HepG2 (cell line): ENCODE results near the gene CTDNEP1. TPM values are rescaled to one million over a fixed set of nuclear protein-coding genes. Genes with fewer than 3 reads are reported as not detected.

ENCODE experiments used
- CEBPB ChIP-seq: IDR thresholded peaks from 2 replicates; pipeline ENCODE4 v1.6.1; 2011; ENCODE audit warnings: low read depth, low read length, improper control_type of control experiment, borderline replicate concordance
- FOXA1 ChIP-seq, 2 experiments: fragments of 450-650 bp in 1 of 2; sonication (generic) in 1 of 2; formaldehyde crosslinking in 1 of 2; IDR thresholded peaks; 2 replicates each; pipeline versions ENCODE4 v1.4.0 to v1.6.1; 2016 to 2020; ENCODE audit warnings: missing genetic modification reagents in 1 of 2
- FOXK2 ChIP-seq: fragments of 450-650 bp; IDR thresholded peaks from 2 replicates; pipeline ENCODE4 v1.6.1; 2016
- MTF1 ChIP-seq: sonication (generic); formaldehyde crosslinking; IDR thresholded peaks from 2 replicates; pipeline ENCODE4 v1.5.0; 2020; ENCODE audit warnings: missing genetic modification reagents
- RAD21 ChIP-seq: fragments of 450-650 bp; formaldehyde crosslinking; IDR thresholded peaks from 2 replicates; pipeline ENCODE4 v1.5.0; 2020; ENCODE audit warnings: mild to moderate bottlenecking
- RFXAP ChIP-seq: sonication (generic); formaldehyde crosslinking; IDR thresholded peaks from 2 replicates; pipeline ENCODE4 v1.4.0; 2020; ENCODE audit warnings: missing genetic modification reagents, borderline replicate concordance
- SKI ChIP-seq: fragments of 450-650 bp; IDR thresholded peaks from one replicate; pipeline ENCODE4 v1.6.1; 2018; ENCODE audit warnings: mild to moderate bottlenecking; ENCODE audit not compliant: partially characterized antibody
- SNAPC2 ChIP-seq: sonication (generic); formaldehyde crosslinking; IDR thresholded peaks from 2 replicates; pipeline ENCODE4 v1.8.1; 2022; ENCODE audit warnings: mild to moderate bottlenecking, missing genetic modification reagents
- WIZ ChIP-seq: sonication (generic); formaldehyde crosslinking; IDR thresholded peaks from 2 replicates; pipeline ENCODE4 v1.5.1; 2020; ENCODE audit warnings: mild to moderate bottlenecking, missing genetic modification reagents
- ZBTB7B ChIP-seq: sonication (generic); formaldehyde crosslinking; IDR thresholded peaks from 2 replicates; pipeline ENCODE4 v1.4.0; 2020; ENCODE audit warnings: missing genetic modification reagents
- ZNF670 ChIP-seq: sonication (generic); formaldehyde crosslinking; IDR thresholded peaks from 2 replicates; pipeline ENCODE4 v1.8.0; 2022; ENCODE audit warnings: mild to moderate bottlenecking, missing genetic modification reagents, borderline replicate concordance
- polyA plus RNA-seq, 8 experiments: library from polyadenylated mRNA; depleted of rRNA in 3 of 8; stranded (reverse) in 7 of 8; unstranded in 1 of 8; fragments of >200 nt; fragmentation: Illumina TruSeq in 4 of 8; extraction: Trizol in 4 of 8; gene quantifications; 2 replicates each; pipeline versions ENCODE4 v1.2.1 to v1.2.3, GENCODE V29; 2011 to 2016; ENCODE audit warnings: low read depth in 4 of 8, missing spikeins in 1 of 8, mixed read lengths in 1 of 8; ENCODE audit not compliant: insufficient read depth in 1 of 8
- total RNA-seq, 5 experiments: library from RNA; depleted of rRNA; stranded (reverse); fragments of >200 nt; fragmentation: Illumina TruSeq; extraction: Trizol; gene quantifications; 2 replicates each; pipeline ENCODE4 v1.2.3, GENCODE V29; 2016; ENCODE audit warnings: low read depth in 1 of 5
- TF ChIP-seq, protein P1 (sequence below): IDR thresholded peaks from 2 replicates; pipeline ENCODE4 v1.6.1; 2016; ENCODE audit warnings: low read depth, missing genetic modification reagents, missing compliant biosample characterization
- TF ChIP-seq, protein P2 (sequence below): sonication (generic); formaldehyde crosslinking; IDR thresholded peaks from 2 replicates; pipeline ENCODE4 v1.4.0; 2020; ENCODE audit warnings: missing genetic modification reagents
- TF ChIP-seq, protein P3 (sequence below): fragments of 450-650 bp; IDR thresholded peaks from 2 replicates; pipeline ENCODE4 v1.6.1; 2016
- TF ChIP-seq, protein P4 (sequence below): sonication (generic); formaldehyde crosslinking; IDR thresholded peaks from 2 replicates; pipeline ENCODE4 v1.4.0; 2020; ENCODE audit warnings: mild to moderate bottlenecking, missing genetic modification reagents
- TF ChIP-seq, protein P5 (sequence below): sonication (generic); formaldehyde crosslinking; IDR thresholded peaks from 2 replicates; pipeline ENCODE4 v1.4.0; 2020; ENCODE audit warnings: missing genetic modification reagents
- TF ChIP-seq, protein P6 (sequence below): sonication (generic); formaldehyde crosslinking; IDR thresholded peaks from 2 replicates; pipeline ENCODE4 v1.4.0; 2020; ENCODE audit warnings: missing genetic modification reagents

The CTDNEP1 gene
- total and polyA plus RNA-seq, 2 of the 13 experiments (the other 11 are each of a cell fraction or from before 2014, with no cell fraction given), result 19.8 to 118 TPM

DNA sequence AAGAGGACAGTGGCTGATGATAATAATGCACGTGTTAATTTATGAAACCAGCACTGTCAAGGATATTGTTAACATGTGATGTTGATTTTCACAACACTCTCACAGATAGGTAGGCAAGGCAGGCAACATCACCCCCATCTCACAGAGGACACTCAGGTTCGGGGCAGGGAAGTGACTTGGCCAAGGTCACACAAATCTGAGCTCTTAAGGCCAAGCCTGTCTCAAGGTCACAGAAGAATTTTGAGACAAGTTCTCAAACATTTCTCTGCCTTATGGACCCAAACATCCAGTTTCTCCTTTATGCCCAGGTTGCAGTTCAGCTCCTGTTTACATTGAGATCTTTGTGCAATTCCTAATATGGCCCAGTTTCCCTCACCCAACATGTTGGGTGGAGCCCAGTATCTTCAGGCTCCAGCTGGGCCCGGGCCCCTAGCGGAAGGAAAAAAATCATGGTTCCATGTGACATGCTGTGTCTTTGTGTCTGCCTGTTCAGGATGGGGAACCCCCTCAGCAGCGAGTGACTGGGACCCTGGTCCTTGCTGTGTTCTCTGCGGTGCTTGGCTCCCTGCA is 31.3 kb upstream of the CTDNEP1 start (continued):
- TF ChIP-seq, protein P1, sequence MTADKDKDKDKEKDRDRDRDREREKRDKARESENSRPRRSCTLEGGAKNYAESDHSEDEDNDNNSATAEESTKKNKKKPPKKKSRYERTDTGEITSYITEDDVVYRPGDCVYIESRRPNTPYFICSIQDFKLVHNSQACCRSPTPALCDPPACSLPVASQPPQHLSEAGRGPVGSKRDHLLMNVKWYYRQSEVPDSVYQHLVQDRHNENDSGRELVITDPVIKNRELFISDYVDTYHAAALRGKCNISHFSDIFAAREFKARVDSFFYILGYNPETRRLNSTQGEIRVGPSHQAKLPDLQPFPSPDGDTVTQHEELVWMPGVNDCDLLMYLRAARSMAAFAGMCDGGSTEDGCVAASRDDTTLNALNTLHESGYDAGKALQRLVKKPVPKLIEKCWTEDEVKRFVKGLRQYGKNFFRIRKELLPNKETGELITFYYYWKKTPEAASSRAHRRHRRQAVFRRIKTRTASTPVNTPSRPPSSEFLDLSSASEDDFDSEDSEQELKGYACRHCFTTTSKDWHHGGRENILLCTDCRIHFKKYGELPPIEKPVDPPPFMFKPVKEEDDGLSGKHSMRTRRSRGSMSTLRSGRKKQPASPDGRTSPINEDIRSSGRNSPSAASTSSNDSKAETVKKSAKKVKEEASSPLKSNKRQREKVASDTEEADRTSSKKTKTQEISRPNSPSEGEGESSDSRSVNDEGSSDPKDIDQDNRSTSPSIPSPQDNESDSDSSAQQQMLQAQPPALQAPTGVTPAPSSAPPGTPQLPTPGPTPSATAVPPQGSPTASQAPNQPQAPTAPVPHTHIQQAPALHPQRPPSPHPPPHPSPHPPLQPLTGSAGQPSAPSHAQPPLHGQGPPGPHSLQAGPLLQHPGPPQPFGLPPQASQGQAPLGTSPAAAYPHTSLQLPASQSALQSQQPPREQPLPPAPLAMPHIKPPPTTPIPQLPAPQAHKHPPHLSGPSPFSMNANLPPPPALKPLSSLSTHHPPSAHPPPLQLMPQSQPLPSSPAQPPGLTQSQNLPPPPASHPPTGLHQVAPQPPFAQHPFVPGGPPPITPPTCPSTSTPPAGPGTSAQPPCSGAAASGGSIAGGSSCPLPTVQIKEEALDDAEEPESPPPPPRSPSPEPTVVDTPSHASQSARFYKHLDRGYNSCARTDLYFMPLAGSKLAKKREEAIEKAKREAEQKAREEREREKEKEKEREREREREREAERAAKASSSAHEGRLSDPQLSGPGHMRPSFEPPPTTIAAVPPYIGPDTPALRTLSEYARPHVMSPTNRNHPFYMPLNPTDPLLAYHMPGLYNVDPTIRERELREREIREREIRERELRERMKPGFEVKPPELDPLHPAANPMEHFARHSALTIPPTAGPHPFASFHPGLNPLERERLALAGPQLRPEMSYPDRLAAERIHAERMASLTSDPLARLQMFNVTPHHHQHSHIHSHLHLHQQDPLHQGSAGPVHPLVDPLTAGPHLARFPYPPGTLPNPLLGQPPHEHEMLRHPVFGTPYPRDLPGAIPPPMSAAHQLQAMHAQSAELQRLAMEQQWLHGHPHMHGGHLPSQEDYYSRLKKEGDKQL, result no peak
- TF ChIP-seq, protein P2, sequence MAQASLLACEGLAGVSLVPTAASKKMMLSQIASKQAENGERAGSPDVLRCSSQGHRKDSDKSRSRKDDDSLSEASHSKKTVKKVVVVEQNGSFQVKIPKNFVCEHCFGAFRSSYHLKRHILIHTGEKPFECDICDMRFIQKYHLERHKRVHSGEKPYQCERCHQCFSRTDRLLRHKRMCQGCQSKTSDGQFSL (CRISPR knock-in tag), result 0 out of 2 replicates have a peak, but pooled peaks have one; percentile 9
- no peak for TF ChIP-seq SNAPC2 (CRISPR knock-in tag)
- TF ChIP-seq ZNF670 (CRISPR knock-in tag), result no peak
- TF ChIP-seq, protein P3, sequence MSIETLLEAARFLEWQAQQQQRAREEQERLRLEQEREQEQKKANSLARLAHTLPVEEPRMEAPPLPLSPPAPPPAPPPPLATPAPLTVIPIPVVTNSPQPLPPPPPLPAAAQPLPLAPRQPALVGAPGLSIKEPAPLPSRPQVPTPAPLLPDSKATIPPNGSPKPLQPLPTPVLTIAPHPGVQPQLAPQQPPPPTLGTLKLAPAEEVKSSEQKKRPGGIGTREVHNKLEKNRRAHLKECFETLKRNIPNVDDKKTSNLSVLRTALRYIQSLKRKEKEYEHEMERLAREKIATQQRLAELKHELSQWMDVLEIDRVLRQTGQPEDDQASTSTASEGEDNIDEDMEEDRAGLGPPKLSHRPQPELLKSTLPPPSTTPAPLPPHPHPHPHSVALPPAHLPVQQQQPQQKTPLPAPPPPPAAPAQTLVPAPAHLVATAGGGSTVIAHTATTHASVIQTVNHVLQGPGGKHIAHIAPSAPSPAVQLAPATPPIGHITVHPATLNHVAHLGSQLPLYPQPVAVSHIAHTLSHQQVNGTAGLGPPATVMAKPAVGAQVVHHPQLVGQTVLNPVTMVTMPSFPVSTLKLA, result peak; percentile 39
- TF ChIP-seq, protein P4, sequence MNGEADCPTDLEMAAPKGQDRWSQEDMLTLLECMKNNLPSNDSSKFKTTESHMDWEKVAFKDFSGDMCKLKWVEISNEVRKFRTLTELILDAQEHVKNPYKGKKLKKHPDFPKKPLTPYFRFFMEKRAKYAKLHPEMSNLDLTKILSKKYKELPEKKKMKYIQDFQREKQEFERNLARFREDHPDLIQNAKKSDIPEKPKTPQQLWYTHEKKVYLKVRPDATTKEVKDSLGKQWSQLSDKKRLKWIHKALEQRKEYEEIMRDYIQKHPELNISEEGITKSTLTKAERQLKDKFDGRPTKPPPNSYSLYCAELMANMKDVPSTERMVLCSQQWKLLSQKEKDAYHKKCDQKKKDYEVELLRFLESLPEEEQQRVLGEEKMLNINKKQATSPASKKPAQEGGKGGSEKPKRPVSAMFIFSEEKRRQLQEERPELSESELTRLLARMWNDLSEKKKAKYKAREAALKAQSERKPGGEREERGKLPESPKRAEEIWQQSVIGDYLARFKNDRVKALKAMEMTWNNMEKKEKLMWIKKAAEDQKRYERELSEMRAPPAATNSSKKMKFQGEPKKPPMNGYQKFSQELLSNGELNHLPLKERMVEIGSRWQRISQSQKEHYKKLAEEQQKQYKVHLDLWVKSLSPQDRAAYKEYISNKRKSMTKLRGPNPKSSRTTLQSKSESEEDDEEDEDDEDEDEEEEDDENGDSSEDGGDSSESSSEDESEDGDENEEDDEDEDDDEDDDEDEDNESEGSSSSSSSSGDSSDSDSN (CRISPR knock-in tag), result no peak
- no peak for TF ChIP-seq RAD21 (CRISPR knock-in tag)
- 0 out of 2 replicates have a peak, but pooled peaks have one; percentile 3 for TF ChIP-seq ZBTB7B (CRISPR knock-in tag)
- no peak for TF ChIP-seq SKI
- TF ChIP-seq, protein P5, sequence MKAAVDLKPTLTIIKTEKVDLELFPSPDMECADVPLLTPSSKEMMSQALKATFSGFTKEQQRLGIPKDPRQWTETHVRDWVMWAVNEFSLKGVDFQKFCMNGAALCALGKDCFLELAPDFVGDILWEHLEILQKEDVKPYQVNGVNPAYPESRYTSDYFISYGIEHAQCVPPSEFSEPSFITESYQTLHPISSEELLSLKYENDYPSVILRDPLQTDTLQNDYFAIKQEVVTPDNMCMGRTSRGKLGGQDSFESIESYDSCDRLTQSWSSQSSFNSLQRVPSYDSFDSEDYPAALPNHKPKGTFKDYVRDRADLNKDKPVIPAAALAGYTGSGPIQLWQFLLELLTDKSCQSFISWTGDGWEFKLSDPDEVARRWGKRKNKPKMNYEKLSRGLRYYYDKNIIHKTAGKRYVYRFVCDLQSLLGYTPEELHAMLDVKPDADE (CRISPR knock-in tag), result no peak
- TF ChIP-seq FOXA1 (IDR thresholded peaks at IDR 0.05), result no peak
- TF ChIP-seq FOXA1 (CRISPR knock-in tag; IDR thresholded peaks at IDR 0.05), result peak; percentile 82
- no peak for TF ChIP-seq MTF1 (CRISPR knock-in tag)
- no peak for TF ChIP-seq WIZ (CRISPR knock-in tag)
- TF ChIP-seq, protein P6, sequence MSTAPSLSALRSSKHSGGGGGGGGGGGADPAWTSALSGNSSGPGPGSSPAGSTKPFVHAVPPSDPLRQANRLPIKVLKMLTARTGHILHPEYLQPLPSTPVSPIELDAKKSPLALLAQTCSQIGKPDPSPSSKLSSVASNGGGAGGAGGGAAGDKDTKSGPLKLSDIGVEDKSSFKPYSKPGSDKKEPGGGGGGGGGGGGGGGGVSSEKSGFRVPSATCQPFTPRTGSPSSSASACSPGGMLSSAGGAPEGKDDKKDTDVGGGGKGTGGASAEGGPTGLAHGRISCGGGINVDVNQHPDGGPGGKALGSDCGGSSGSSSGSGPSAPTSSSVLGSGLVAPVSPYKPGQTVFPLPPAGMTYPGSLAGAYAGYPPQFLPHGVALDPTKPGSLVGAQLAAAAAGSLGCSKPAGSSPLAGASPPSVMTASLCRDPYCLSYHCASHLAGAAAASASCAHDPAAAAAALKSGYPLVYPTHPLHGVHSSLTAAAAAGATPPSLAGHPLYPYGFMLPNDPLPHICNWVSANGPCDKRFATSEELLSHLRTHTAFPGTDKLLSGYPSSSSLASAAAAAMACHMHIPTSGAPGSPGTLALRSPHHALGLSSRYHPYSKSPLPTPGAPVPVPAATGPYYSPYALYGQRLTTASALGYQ (CRISPR knock-in tag), result no peak
- TF ChIP-seq CEBPB, result peak; percentile 39; the same call in 1 of the 2 replicates
- TF ChIP-seq RFXAP, result no peak
- TF ChIP-seq FOXK2, result no peak; the same call in 1 of the 2 replicates
